Dermis blood vessel endothelial cell (primary cell): ENCODE data around the gene PEG3. TPM values are rescaled to one million over a fixed set of nuclear protein-coding genes. Genes with fewer than 3 reads are reported as not detected.

Experiments used
- DNase-seq: peaks from one replicate; pipeline ENCODE4 v3.0.0; 2010
- total RNA-seq: library from RNA; depleted of rRNA; stranded (reverse); fragments of >200 nt; gene quantifications from 2 replicates; pipeline ENCODE4 v1.2.3, GENCODE V29; 2014

The PEG3 gene
- total RNA-seq, 1 donor from 2014 or later, result 0.68 TPM

DNA sequence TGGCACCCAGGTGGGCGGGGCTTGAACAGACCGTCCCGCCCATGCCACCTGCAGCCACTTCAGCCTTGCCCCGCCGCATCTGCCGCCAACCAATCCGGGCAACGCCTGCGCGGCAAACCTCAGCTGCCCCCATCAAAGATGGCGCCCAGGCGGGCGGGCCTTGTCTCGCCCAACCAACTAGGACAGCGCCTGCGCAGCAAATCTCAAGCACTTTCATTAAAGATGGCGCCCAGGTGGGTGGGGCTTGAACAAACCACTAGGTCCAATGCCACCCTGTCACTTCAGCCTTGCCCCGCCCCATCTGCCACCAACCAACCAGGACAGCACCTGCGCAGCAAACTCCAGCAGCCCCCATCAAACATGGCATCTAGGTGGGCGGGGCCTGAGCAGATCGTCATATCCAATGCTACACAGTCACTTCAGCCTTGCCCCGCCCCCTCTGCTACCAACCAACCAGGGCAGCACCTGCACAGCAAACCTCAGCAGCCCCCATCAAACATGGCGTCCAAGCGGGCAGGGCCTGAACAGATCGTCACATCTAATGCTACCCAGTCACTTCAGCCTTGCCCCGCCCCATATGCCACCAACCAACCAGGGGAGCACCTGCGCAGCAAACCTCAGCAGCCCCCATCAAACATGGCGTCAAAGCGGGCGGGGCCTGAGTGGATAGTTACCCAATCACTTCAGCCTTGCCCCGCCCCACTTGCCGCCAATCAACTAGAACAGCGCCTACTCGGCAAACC is 1.4 kb downstream of the PEG3 start:
- peak; percentile 44 for DNase-seq

DNA sequence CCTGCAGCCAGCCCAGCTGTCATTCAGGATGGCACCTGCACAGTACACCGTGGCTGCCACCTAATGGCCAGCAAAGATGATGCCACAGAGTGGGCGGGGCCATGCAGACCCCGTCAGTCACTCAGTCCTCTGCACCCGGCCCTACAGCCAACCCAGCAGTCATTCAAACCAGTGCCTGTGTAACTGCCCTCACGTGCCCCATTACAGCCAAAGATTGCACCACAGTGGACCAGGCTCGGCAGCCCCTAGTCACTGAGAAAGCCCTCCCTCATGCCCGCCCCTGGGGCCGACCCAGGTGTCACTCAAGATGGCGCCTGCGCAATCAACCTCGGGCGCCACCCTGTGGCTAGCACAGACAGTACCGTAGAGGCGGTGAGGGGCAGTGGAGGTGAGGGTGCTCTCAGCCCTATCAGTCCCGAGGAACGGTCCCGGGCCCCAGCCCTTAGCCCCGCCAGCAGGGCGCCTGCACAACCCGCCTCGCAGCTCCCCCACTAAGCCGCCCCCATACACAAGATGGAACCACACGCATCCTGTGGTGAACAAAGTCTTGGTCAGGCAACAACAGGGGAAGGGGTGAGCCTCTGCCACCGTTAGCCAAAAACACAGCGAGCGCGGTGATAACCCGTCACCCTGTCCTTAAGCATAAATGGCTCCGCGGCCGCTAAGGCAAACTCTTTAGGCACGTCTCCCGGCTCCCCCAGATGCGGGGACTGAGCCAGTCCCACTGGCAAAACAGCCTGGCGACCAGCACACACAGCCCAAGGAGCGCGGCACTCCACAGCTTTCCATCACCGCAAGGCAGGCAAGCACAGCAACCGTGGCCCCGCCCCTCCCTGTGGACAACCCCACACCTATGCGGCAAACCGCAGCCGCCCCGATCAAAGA is 2.3 kb downstream of the PEG3 start:
- DNase-seq, result peak; percentile 3

- DNase-seq, result no peak
These were observed 3.0 kb downstream of the PEG3 start for GRCh38 chr19:56837492-56838023.

DNA sequence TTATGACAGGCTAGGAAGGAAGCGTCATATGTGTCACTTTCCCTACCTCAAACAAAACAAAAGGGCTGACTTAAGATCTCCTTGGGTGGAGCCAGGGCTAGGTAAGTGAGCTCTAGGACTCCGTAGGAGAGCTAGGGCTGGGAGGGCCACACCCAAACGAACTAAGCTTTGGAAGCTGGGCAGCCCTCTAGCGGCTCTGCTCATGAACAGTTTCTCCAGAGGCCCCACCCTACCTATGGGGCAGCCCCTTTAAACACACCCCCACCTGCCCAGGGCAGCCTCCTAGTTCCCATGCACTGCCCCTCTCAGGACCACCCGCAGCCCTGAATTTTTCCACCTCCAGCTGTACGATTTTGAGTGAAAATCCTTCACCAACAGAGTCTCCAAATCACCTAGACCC is 3.5 kb downstream of the PEG3 start:
- DNase-seq, result no peak

DNA sequence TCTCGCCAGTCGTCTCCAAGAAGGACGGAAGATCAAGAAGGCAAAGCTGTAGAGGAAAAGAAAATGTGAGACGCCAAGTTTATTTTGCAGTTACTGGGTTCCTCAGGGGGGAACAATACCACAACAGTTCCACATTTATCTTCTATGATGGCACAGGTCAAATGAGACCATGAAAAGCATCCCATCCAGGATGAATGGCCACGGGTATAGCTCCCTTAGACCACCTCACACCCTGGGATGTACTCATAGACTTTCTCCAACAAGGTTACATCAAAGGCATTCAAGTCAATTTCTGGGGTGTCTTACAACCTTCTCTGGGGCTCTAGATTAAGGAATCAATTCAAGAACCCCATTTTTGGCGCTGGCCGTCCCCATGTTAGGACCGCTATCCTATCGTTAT is 4.5 kb downstream of the PEG3 start:
- no peak for DNase-seq

DNA sequence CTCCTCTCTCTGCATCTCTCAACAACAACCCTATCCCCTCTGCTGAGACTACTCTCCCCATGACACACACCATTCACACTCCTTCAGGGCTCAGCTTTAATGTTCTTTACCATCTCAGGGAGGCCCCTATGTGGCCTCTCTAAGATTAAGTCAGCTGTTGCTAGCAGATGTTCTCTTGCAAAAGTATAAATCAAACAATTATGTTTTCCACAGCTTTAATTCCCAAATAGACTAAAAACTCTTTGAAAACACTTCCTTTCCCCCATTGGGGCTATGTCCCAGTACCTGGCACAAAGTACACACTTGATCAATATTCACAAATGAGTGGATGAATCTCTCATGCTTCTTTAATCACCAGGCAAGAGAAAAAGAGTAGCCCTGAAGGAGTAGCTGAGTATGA is 5.1 kb downstream of the PEG3 start:
- no peak for DNase-seq

DNA sequence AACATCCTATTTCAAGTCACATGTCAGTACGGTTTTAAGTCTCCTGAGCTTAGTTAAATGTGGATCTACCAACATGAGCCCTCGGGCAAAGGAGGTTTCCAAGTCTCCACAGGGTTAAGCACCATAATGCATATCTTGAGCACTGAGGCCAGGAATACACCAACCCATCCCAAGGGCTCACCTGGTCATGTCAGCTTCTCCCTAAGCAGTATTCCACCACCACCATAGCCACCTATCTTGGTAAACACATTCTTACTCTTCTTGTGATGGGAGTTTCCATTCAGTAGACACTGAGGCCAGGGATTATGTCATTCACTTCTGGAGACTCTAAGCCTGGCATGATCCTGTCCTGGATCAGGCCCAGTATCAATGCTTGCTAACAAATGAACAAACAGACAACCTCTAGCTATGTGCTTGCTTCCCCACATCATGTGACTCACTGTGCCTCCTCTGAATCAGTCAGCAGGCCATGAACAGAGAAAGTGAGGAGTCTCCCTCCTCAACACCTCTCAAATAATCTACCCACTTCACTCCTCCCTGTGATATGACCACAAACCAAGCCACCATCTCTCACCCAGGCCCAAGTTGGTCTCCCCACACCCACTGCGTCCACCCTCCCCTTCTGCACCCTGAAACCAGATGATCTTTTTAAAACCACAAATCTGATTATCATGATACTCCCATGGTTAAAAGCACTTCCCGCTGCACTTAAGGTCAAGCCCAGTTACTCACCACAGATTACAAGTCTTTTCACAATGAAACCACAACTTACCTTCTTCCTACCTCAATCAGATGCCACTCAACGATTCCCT is 5.8 kb downstream of the PEG3 start:
- DNase-seq, result no peak

- DNase-seq, result no peak
These were observed 8.1 kb downstream of the PEG3 start for GRCh38 chr19:56832352-56832928.

- no peak for DNase-seq
These were observed 9.3 kb downstream of the PEG3 start for GRCh38 chr19:56831255-56831654.

- DNase-seq, result no peak
These were observed 10.9 kb downstream of the PEG3 start for GRCh38 chr19:56829596-56829995.

GRCh38 chr19:56827708-56828107 is 12.8 kb downstream of the PEG3 start:
- DNase-seq, result no peak

GRCh38 chr19:56823956-56824355 is 16.6 kb downstream of the PEG3 start:
- no peak for DNase-seq

DNA sequence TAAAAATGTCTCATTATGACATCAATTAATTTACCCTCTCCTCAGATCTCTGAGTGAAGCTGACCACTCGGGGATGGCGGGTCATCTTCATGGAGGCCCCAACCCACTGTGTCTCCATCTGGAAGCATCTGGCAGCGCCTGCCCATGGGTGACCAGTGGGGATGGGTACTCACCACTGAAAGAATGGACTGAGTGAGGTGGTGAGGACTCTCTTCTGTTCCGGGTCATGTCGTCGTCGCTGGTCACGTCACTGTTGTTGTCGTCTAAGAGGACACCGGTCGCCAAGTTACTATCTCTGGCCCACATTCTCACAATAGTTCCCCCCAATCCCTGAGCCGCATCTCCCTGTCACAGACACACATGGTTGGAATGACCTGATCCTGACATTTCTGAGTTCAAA is 17.1 kb downstream of the PEG3 start:
- DNase-seq, result no peak

DNA sequence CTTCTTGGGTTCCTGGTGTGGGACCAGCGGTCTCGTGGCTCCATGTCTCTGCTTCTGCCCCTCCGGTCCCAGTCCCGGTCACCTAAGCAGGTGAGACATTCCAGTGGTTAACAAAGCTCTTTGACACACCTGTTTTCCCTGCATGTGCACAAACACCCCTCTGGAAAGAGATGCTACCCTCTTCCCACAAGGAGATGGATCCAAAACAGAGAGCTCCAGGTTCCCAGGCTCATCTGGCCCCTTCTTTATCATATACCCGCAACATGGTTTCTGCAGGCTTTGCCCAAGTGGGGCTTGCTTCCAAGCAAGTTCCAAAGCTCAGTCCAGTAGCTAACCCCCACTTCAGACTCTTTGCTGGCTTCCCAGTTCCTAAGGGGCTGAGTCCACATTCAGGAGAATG is 17.8 kb downstream of the PEG3 start:
- DNase-seq, result no peak

- no peak for DNase-seq
These were observed 18.9 kb downstream of the PEG3 start for GRCh38 chr19:56821675-56822074.

- no peak for DNase-seq
These were observed 19.3 kb downstream of the PEG3 start for GRCh38 chr19:56821209-56821608.

DNA sequence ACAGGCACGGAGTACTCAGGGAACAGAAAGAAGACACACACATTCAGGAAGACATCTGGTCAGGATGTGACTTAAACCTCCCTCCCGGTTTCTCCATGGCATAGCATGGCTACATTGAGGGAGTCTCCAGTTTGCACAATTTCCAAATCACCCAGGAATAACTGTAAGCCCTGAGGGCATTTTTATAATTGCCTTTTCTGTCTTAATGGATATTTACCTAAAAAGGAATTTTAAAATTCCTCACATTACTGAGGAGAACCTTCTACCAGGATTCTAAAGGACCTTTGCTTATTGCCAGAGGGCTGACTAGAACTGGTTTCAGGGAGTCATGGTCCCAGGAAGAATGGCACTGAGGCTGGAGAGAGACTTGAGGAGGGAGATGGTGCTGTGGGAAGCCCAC is 21.4 kb downstream of the PEG3 start:
- DNase-seq, result no peak

- DNase-seq, result no peak
These were observed 25.9 kb downstream of the PEG3 start for GRCh38 chr19:56814656-56815055.

DNA sequence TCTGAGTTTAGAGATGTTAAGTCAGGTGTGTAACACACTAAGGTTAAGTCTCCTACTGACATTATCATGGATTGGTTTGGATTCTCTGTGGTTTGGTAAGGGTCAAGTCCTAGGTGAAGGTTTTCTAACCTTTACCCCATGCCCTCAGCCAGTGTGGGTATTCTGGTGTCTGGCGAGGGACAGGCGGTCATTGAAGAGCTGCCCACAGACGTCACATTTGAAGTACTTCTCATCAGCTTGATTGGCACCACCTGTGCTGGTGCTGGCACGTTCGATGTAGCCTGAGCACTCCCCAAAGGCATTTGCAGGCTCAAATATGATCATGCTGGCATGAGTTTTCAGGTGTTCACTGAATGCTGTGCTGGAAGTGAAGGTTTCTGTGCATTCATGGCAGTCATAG is 27.0 kb downstream of the PEG3 start:
- DNase-seq, result no peak

DNA sequence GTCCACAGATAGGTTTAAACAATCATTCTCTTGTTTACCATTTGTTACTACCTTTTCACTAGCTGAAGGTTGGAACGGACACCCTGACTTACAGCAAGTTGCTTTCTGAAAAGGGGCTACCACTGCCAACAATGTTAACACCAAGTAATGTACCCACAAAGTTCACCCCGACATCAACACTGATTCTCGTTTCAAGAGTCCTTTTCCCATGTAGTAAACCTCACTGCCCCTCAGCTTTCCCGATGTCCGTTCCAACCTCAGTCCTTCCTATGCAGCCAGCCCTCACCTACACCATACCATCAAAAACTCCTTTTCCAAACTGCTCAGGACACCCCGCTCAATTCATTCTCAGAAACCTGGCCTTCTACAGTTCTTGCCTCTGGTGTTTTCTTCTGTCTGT is 29.0 kb downstream of the PEG3 start:
- DNase-seq, result no peak

DNA sequence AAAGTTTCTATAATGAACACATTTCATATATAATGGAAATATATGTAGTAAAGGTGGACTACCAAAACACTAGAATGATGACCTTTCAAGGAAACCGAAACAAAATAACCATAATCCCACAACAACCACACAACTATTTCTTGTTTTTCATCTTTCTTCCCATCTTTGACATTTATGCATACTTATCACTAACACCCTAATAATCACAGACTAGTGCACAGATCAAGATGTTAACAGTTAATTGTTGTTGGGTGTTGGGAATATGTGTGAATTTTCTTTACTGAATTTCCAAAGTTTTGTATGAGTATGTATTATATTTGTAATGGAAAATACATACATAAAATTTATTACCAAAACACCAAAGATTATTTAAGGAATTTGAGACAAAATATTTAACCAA is 30.3 kb downstream of the PEG3 start:
- DNase-seq, result no peak

- DNase-seq, result no peak
These were observed 31.7 kb downstream of the PEG3 start for GRCh38 chr19:56808717-56809392.
